Neural progenitor cell (in vitro differentiated cells): Measurements from ENCODE around the gene CACNA1B. TPM values are rescaled to one million over a fixed set of nuclear protein-coding genes. Genes with fewer than 3 reads are reported as not detected.
"Not testable (repeated sequence)": the region's sequence is repeated elsewhere in the genome, so short reads cannot be mapped to it uniquely, and the experiment has no call there.

Experiments
- DNase-seq: peaks from one replicate; pipeline ENCODE4 v3.0.0-alpha.2; 2016; ENCODE audit warnings: low spot score
- H2AFZ ChIP-seq: fragments of 200-600 bp; sonication (generic); replicated peaks from 2 replicates; pipeline ENCODE4 v1.6.1; 2016; ENCODE audit warnings: antibody characterized with exemption
- H3F3A ChIP-seq: fragments of 200-600 bp; sonication (generic); 2 replicates; pipeline ENCODE4 v1.6.1; 2016; ENCODE audit warnings: antibody characterized with exemption, low read depth
- H3K27ac ChIP-seq: fragments of 200-600 bp; sonication (generic); 2 replicates; pipeline ENCODE4 v1.5.1; 2016; ENCODE audit warnings: mild to moderate bottlenecking
- H3K27me3 ChIP-seq: fragments of 200-600 bp; sonication (generic); 2 replicates; pipeline ENCODE4 v1.6.1; 2016; ENCODE audit warnings: mild to moderate bottlenecking, moderate library complexity
- H3K36me3 ChIP-seq: fragments of 200-600 bp; sonication (generic); 2 replicates; pipeline ENCODE4 v1.5.1; 2016
- H3K4me1 ChIP-seq: fragments of 200-600 bp; sonication (generic); 2 replicates; pipeline ENCODE4 v1.6.1; 2016; ENCODE audit warnings: mixed run types
- H3K4me2 ChIP-seq: fragments of 200-600 bp; sonication (generic); 2 replicates; pipeline ENCODE4 v1.6.1; 2016
- H3K4me3 ChIP-seq: fragments of 200-600 bp; sonication (generic); 2 replicates; pipeline ENCODE4 v1.5.1; 2016
- H3K79me2 ChIP-seq: fragments of 200-600 bp; sonication (generic); 2 replicates; pipeline ENCODE4 v1.6.1; 2016; ENCODE audit warnings: low read depth
- H3K9ac ChIP-seq: fragments of 200-600 bp; sonication (generic); 2 replicates; pipeline ENCODE4 v1.6.1; 2016
- H3K9me3 ChIP-seq: fragments of 200-600 bp; sonication (generic); 2 replicates; pipeline ENCODE4 v1.5.1; 2016; ENCODE audit warnings: low read depth
- H4K20me1 ChIP-seq: fragments of 200-600 bp; sonication (generic); 2 replicates; pipeline ENCODE4 v1.6.1; 2016; ENCODE audit warnings: low read depth
- H3K27ac Mint-ChIP-seq: 3 replicates; pipeline ENCODE4 v1.8.0; 2021; ENCODE audit warnings: mixed read lengths
- H3K27me3 Mint-ChIP-seq: 2 replicates; pipeline ENCODE4 v1.8.0; 2022; ENCODE audit warnings: low read depth, mild to moderate bottlenecking, inconsistent platforms, moderate library complexity, mixed read lengths; ENCODE audit not compliant: insufficient read depth
- H3K36me3 Mint-ChIP-seq: 3 replicates; pipeline ENCODE4 v1.8.0; 2021; ENCODE audit warnings: mixed read lengths
- H3K4me1 Mint-ChIP-seq: 3 replicates; pipeline ENCODE4 v1.8.0; 2021; ENCODE audit warnings: mixed read lengths
- H3K4me3 Mint-ChIP-seq: 3 replicates; pipeline ENCODE4 v1.8.0; 2021; ENCODE audit warnings: mild to moderate bottlenecking, moderate library complexity, mixed read lengths
- H3K9me3 Mint-ChIP-seq: 3 replicates; pipeline ENCODE4 v1.8.0; 2020; ENCODE audit warnings: mixed read lengths
- CTCF ChIP-seq: fragments of 200-600 bp; sonication (generic); IDR thresholded peaks from 2 replicates; pipeline ENCODE4 v1.5.1; 2017; ENCODE audit warnings: antibody characterized with exemption, mild to moderate bottlenecking
- EZH2 ChIP-seq: fragments of 200-600 bp; sonication (generic); IDR thresholded peaks from 2 replicates; pipeline ENCODE4 v1.6.1; 2017; ENCODE audit warnings: antibody characterized with exemption, mild to moderate bottlenecking, moderate library complexity
- EZH2phosphoT487 ChIP-seq: fragments of 200-600 bp; sonication (generic); IDR thresholded peaks from 2 replicates; pipeline ENCODE4 v1.6.1; 2017; ENCODE audit warnings: antibody characterized with exemption
- total RNA-seq: library from RNA; depleted of rRNA; stranded (reverse); fragments of >200 nt; gene quantifications from 2 replicates; pipeline ENCODE4 v1.2.3, GENCODE V29; 2015; ENCODE audit warnings: low replicate concordance

The CACNA1B gene
- total RNA-seq, 1 donor from 2014 or later, result 0.30 TPM

GRCh38 chr9:138083873-138084272 is 206.3 kb downstream of the CACNA1B start:
- Histone ChIP-seq H3K4me1 (no peaks in the 10 kb centered on the region), H3F3A (no peaks in the 10 kb centered on the region), H3K27me3 (no peaks in the 10 kb centered on the region), H3K9me3 (peaks cover 14% of the 10 kb centered on the region), H3K4me2 (no peak overlapping the region), H2AFZ (no peak overlapping the region), H3K79me2 (no peaks in the 10 kb centered on the region), H4K20me1 (no peaks in the 10 kb centered on the region), H3K9ac (no peak overlapping the region), H3K36me3 (no peaks in the 10 kb centered on the region), H3K4me3 (no peak overlapping the region), H3K27ac (no peak overlapping the region)
- Mint-ChIP-seq H3K4me1 (no peaks in the 10 kb centered on the region), H3K4me3 (no peak overlapping the region), H3K27ac (no peak overlapping the region), H3K9me3 (peaks cover 28% of the 10 kb centered on the region), H3K27me3 (peaks cover 2% of the 10 kb centered on the region), H3K36me3 (no peaks in the 10 kb centered on the region)
- TF ChIP-seq CTCF (no peak), EZH2 (no peak), EZH2phosphoT487 (no peak)
- DNase-seq, result no peak

- Histone ChIP-seq H3K9ac (no peak overlapping the region), H3K4me3 (no peak overlapping the region), H3F3A (no peaks in the 10 kb centered on the region), H3K4me2 (no peak overlapping the region), H3K36me3 (no peaks in the 10 kb centered on the region), H3K4me1 (no peaks in the 10 kb centered on the region), H2AFZ (no peak overlapping the region), H3K27ac (no peak overlapping the region), H3K79me2 (no peaks in the 10 kb centered on the region), H3K27me3 (no peaks in the 10 kb centered on the region), H3K9me3 (peaks cover 14% of the 10 kb centered on the region), H4K20me1 (no peaks in the 10 kb centered on the region)
- H3K36me3 Mint-ChIP-seq, result no peaks in the 10 kb centered on the region
- no peak for TF ChIP-seq CTCF
- TF ChIP-seq EZH2, result no peak
- no peak for TF ChIP-seq EZH2phosphoT487
- no peaks in the 10 kb centered on the region for H3K4me1 Mint-ChIP-seq
- peaks cover 2% of the 10 kb centered on the region for H3K27me3 Mint-ChIP-seq
- H3K27ac Mint-ChIP-seq, result no peak overlapping the region
- no peak overlapping the region for H3K4me3 Mint-ChIP-seq
- no peak for DNase-seq
- peaks cover 29% of the 10 kb centered on the region for H3K9me3 Mint-ChIP-seq
Measured at GRCh38 chr9:138085568-138085967, 208.0 kb downstream of the CACNA1B start.

- peaks cover 18% of the 10 kb centered on the region for H3K9me3 Mint-ChIP-seq
- H3K4me3 ChIP-seq, result not testable (repeated sequence)
Measured at GRCh38 chr9:138092057-138092456, 214.5 kb downstream of the CACNA1B start.

DNA sequence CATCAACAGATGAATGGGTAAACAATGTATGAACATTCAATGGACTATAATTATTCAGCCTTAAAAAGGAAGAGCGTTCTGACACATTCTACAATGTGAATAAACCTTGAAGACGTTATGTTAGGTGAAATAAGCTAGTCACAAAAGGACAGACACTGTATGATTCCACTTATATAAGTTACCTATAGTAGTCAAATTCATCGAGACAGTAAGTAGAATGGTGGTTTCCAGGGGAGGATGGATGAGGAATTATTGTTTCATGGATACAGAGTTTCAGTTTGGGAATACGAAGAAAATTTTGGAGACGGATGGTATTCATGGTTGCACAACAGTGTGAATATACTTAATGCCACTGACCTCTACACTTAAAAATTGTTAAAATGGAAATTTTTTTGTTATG is 216.4 kb downstream of the CACNA1B start:
- Histone ChIP-seq H3K36me3 (no peaks in the 10 kb centered on the region), H3K4me2 (no peak overlapping the region), H3K9ac (no peak overlapping the region), H3K9me3 (no peaks in the 10 kb centered on the region), H4K20me1 (no peaks in the 10 kb centered on the region), H2AFZ (no peak overlapping the region), H3K4me3 (no peak overlapping the region), H3K4me1 (no peaks in the 10 kb centered on the region), H3F3A (no peaks in the 10 kb centered on the region), H3K79me2 (no peaks in the 10 kb centered on the region), H3K27me3 (no peaks in the 10 kb centered on the region), H3K27ac (no peak overlapping the region)
- no peaks in the 10 kb centered on the region for H3K4me1 Mint-ChIP-seq
- TF ChIP-seq CTCF (no peak), EZH2phosphoT487 (no peak), EZH2 (no peak)
- H3K9me3 Mint-ChIP-seq, result peaks cover 15% of the 10 kb centered on the region
- no peaks in the 10 kb centered on the region for H3K36me3 Mint-ChIP-seq
- no peak overlapping the region for H3K4me3 Mint-ChIP-seq
- no peak for DNase-seq
- no peak overlapping the region for H3K27ac Mint-ChIP-seq
- H3K27me3 Mint-ChIP-seq, result peaks cover 2% of the 10 kb centered on the region

More at GRCh38 chr9:138092057-138092456, 214.5 kb downstream of the CACNA1B start:
- H3K9me3 ChIP-seq, H3K4me3 Mint-ChIP-seq, DNase-seq, H3K27me3 ChIP-seq, H3K4me1 ChIP-seq, H3F3A ChIP-seq, H3K36me3 ChIP-seq, H2AFZ ChIP-seq, H4K20me1 ChIP-seq, H3K27ac ChIP-seq, H3K4me2 ChIP-seq, H3K27ac Mint-ChIP-seq, H3K79me2 ChIP-seq, H3K36me3 Mint-ChIP-seq, H3K4me1 Mint-ChIP-seq, H3K9ac ChIP-seq, H3K27me3 Mint-ChIP-seq: not testable (repeated sequence)
